ENCODE data around the gene KAT8. TPM values are rescaled to one million over a fixed set of nuclear protein-coding genes. Genes with fewer than 3 reads are reported as not detected.

Gene KAT8
- total RNA-seq, 6 donors from 2014 or later: 73.9 to 144 (median 83.6) TPM

DNA sequence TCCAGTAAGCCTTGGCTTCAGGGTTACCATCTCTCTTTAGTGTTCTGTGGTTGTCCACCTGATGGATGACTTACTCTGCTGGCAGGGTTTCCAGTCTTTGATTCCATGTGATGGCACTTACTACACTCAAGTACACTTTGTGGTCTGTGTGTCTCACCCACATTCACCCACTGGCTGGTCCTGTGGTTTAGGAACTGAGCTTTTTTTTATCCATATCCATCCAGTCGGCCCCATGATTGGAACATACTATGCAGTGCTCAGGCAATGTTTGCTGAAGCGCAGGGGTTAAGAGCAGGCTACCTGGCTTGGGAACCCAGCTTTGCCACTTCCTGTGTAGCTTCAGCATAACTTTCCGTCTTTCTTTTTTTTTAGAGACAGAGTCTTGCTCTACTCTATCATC is 59.7 kb downstream of the KAT8 start:
- TF ChIP-seq, protein P1, sequence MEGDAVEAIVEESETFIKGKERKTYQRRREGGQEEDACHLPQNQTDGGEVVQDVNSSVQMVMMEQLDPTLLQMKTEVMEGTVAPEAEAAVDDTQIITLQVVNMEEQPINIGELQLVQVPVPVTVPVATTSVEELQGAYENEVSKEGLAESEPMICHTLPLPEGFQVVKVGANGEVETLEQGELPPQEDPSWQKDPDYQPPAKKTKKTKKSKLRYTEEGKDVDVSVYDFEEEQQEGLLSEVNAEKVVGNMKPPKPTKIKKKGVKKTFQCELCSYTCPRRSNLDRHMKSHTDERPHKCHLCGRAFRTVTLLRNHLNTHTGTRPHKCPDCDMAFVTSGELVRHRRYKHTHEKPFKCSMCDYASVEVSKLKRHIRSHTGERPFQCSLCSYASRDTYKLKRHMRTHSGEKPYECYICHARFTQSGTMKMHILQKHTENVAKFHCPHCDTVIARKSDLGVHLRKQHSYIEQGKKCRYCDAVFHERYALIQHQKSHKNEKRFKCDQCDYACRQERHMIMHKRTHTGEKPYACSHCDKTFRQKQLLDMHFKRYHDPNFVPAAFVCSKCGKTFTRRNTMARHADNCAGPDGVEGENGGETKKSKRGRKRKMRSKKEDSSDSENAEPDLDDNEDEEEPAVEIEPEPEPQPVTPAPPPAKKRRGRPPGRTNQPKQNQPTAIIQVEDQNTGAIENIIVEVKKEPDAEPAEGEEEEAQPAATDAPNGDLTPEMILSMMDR (IDR thresholded peaks at IDR 0.05): no peak
- peak; percentile 30 to 47 for TF ChIP-seq POLR2AphosphoS5 (IDR thresholded peaks at IDR 0.05)
- 36 to 40% methylated on average over 3 of the region's 3 CpGs for WGBS, 2 donors
- H3K4me3 ChIP-seq: no peak overlapping the region
- H3K27me3 ChIP-seq: no peaks in the 10 kb centered on the region
- DNase-seq (peak in 1 of 2 donors; percentile 72), ATAC-seq (ENCODE audit: low FRiP score in 2 of 2) (peak in 1 of 2 donors; percentile 70)
- peaks cover 17 to 34% (median 24%) of the 10 kb centered on the region in 4 donors for H3K4me1 ChIP-seq
- H3K36me3 ChIP-seq: peaks cover 0 to 1% (median 0%) of the 10 kb centered on the region in 4 donors
- H3K9me3 ChIP-seq: no peaks in the 10 kb centered on the region
- peak overlapping the region in 1 of 4 donors; percentile 26 for H3K27ac ChIP-seq

DNA sequence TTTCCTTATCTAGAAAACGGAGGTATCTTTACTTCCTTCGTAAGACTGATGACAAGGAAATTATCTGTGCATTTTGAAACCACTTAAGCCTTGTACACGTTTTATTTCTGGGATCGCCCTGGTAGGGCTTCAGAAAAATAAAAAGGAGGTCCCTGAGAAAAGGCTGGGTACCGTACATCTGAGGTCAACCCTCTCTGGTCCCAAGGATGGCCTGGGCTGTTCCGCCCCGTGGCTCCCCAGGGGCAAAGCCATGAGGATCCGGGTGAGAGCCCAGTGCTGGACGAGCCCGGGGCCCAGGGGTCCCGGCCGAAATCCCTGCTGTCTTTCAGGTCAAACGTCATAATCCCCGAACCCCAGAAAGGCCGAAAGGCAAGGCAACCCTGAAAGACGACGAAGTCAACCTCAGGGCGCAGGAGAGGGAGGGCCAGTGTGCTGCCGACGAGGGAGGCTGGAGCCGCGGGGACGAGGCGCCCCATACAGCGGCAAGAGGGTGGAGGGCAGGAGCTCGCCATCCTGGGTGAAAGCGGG is 61.8 kb downstream of the KAT8 start:
- Histone ChIP-seq H3K9me3 (no peaks in the 10 kb centered on the region), H3K4me3 (peak overlapping the region; percentile 71 to 94 (median 76)), H3K27ac (peak overlapping the region; percentile 96 to 98 (median 98)), H3K36me3 (peaks cover 9 to 23% (median 16%) of the 10 kb centered on the region in 4 donors), H3K27me3 (no peaks in the 10 kb centered on the region), H3K4me1 (peaks cover 37 to 54% (median 44%) of the 10 kb centered on the region in 4 donors)
- peak in 1 of 2 donors; percentile 23 for DNase-seq
- 3 to 6% methylated on average over 12 to 18 of the region's 27 CpGs for WGBS, 2 donors
- TF ChIP-seq POLR2AphosphoS5 (IDR thresholded peaks at IDR 0.05) (no peak), EP300 (IDR thresholded peaks at IDR 0.05) (no peak), POLR2A (IDR thresholded peaks at IDR 0.05) (no peak)
- TF ChIP-seq, protein P1 (IDR thresholded peaks at IDR 0.05): no peak
- ATAC-seq (ENCODE audit: low FRiP score in 2 of 2): no peak

DNA sequence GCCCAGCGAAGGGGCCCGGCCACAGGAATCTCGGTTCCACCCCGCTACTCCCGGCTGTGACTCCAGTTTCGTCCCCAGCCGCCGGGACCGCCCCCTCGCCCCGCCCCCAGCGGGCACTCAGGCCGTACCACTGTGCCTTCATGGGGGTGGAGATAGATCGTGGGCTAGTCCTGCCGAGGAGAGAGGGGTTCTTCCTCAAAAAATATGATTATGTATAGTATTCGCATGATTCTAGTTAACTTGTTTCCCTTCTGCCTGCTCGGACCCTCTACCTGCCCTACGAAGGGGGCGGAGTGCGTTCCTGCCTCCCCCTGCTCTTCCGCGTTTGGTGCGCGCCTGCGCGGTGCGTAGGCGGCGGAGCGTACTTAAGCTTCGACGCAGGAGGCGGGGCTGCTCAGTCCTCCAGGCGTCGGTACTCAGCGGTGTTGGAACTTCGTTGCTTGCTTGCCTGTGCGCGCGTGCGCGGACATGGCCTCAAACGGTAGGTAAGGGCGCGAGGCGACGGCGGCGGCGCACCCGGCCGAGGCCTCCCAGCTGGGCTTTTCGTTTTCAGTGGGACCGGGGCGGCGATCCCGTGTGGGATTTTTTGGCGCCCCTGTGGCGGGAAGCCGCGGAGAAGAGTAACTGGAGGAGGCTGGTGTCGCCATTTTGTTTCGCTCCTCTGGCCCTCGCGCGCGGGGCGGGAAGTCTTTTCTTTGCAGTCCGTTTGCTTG is 62.4 kb downstream of the KAT8 start, which contains the start of gene FUS:
Gene FUS, plus strand, starts transcription at position 393 of the 713 bp plus-strand sequence. Its CDS starts 76 bp downstream, at position 469.
- Histone ChIP-seq H3K36me3 (peaks cover 11 to 29% (median 21%) of the 10 kb centered on the region in 4 donors), H3K9me3 (no peaks in the 10 kb centered on the region), H3K4me3 (peak within 1 kb of the TSS; percentile 71 to 94 (median 82)), H3K27me3 (no peaks in the 10 kb centered on the region), H3K27ac (peak within 1 kb of the TSS; percentile 96 to 98 (median 98)), H3K4me1 (peaks cover 37 to 55% (median 44%) of the 10 kb centered on the region in 4 donors)
- TF ChIP-seq POLR2A (IDR thresholded peaks at IDR 0.05): peak; percentile 77 to 100 (median 98)
- TF ChIP-seq, protein P1 (IDR thresholded peaks at IDR 0.05): peak in 4 of 6 experiments; percentile 25 to 50 (median 34)
- TF ChIP-seq EP300 (IDR thresholded peaks at IDR 0.05): peak in 1 of 4 donors; percentile 97
- peak; percentile 100 for TF ChIP-seq POLR2AphosphoS5 (IDR thresholded peaks at IDR 0.05)
- 0 to 1% methylated on average over 26 to 48 of the region's 69 CpGs for WGBS, 2 donors
- ATAC-seq (ENCODE audit: low FRiP score in 2 of 2) (peak; percentile 93 to 95), DNase-seq (peak; percentile 90 to 98)

Small RNAs within 50 kb of the gene (small RNA-seq; reads per million reads assigned to genes)
- gene AC009088.4 (0 reads per million in 4 donors), gene NDUFA3P6 (0 reads per million in 4 donors)

Other genes with a start within 250 kb of the KAT8 start
- 10 to 100 TPM; 15.7 to 32.8 (median 28.2) TPM for gene BCL7C, start 223.6 kb upstream of the KAT8 start, total RNA-seq
- gene CTF1, start 221.1 kb upstream of the KAT8 start, total RNA-seq: 10 to 100 TPM in 2 of 6 donors, 1 to 10 TPM in 4; 4.2 to 14.5 (median 7.1) TPM
- 10 to 100 TPM in 4 of 6 donors, 1 to 10 TPM in 2; 7.3 to 40.9 (median 15.5) TPM for gene FBXL19, start 194.1 kb upstream of the KAT8 start, total RNA-seq
- gene ORAI3, start 168.6 kb upstream of the KAT8 start, total RNA-seq: 10 to 100 TPM; 22.2 to 33.9 (median 28.4) TPM
- 10 to 100 TPM in 5 of 6 donors, 1 to 10 TPM in 1; 9.1 to 30.4 (median 17.0) TPM for gene SETD1A, start 159.9 kb upstream of the KAT8 start, total RNA-seq
- 10 to 100 TPM; 10.5 to 38.8 (median 21.3) TPM for gene HSD3B7, start 132.5 kb upstream of the KAT8 start, total RNA-seq
- 1 to 10 TPM in 2 of 6 donors, under 1 TPM in 4; 0.30 to 2.1 (median 0.51) TPM for gene STX1B, start 107.0 kb upstream of the KAT8 start, total RNA-seq
- 100 to 1,000 TPM in 3 of 6 donors, 10 to 100 TPM in 3; 44.8 to 168 (median 96.3) TPM for gene STX4, start 84.1 kb upstream of the KAT8 start, total RNA-seq
- gene ZNF668, start 43.4 kb upstream of the KAT8 start, total RNA-seq: 10 to 100 TPM in 4 of 6 donors, 1 to 10 TPM in 2; 8.4 to 21.0 (median 11.4) TPM
- gene ZNF646, start 43.2 kb upstream of the KAT8 start, total RNA-seq: 10 to 100 TPM; 16.7 to 40.9 (median 23.2) TPM
- gene PRSS53, start 28.7 kb upstream of the KAT8 start, total RNA-seq: 1 to 10 TPM in 5 of 6 donors, under 1 TPM in 1; 0.91 to 8.4 (median 3.0) TPM
- 100 to 1,000 TPM in 1 of 6 donors, 10 to 100 TPM in 5; 37.7 to 105 (median 61.4) TPM for gene VKORC1, start 22.9 kb upstream of the KAT8 start, total RNA-seq
- 10 to 100 TPM; 23.2 to 64.4 (median 39.3) TPM for gene BCKDK, start 9.3 kb upstream of the KAT8 start, total RNA-seq
- gene PRSS8, start 18.1 kb downstream of the KAT8 start, total RNA-seq: 100 to 1,000 TPM in 3 of 6 donors, 10 to 100 TPM in 3; 59.7 to 155 (median 109) TPM
- gene PRSS36, start 32.4 kb downstream of the KAT8 start, total RNA-seq: 10 to 100 TPM in 2 of 6 donors, 1 to 10 TPM in 4; 1.4 to 61.8 (median 5.6) TPM
- gene FUS, start 62.5 kb downstream of the KAT8 start, total RNA-seq: 100 to 1,000 TPM in 3 of 6 donors, 10 to 100 TPM in 3; 65.7 to 258 (median 145) TPM
- gene PYCARD, start 85.1 kb downstream of the KAT8 start, total RNA-seq: 100 to 1,000 TPM in 1 of 6 donors, 10 to 100 TPM in 5; 44.0 to 103 (median 83.7) TPM
- under 1 TPM in 1 of 6 donors, not detected in 5; 0.27 TPM for gene TRIM72, start 96.5 kb downstream of the KAT8 start, total RNA-seq
- gene PYDC1, start 99.5 kb downstream of the KAT8 start, total RNA-seq: not detected
- 10 to 100 TPM; 12.3 to 65.2 (median 40.9) TPM for gene ITGAM, start 142.3 kb downstream of the KAT8 start, total RNA-seq
- gene ITGAX, start 237.5 kb downstream of the KAT8 start, total RNA-seq: 100 to 1,000 TPM in 4 of 6 donors, 10 to 100 TPM in 2; 24.0 to 318 (median 134) TPM

Measured in upper lobe of left lung (tissue), 6 donors.